NCI-H2227 (cell line): ENCODE measurements around the gene MKKS.

Experiments used
- DNase-seq: peaks from one replicate; lab custom pipeline; 2025; ENCODE audit not compliant: unreplicated experiment; lab: John Stamatoyannopoulos, UW

Gene MKKS

DNA sequence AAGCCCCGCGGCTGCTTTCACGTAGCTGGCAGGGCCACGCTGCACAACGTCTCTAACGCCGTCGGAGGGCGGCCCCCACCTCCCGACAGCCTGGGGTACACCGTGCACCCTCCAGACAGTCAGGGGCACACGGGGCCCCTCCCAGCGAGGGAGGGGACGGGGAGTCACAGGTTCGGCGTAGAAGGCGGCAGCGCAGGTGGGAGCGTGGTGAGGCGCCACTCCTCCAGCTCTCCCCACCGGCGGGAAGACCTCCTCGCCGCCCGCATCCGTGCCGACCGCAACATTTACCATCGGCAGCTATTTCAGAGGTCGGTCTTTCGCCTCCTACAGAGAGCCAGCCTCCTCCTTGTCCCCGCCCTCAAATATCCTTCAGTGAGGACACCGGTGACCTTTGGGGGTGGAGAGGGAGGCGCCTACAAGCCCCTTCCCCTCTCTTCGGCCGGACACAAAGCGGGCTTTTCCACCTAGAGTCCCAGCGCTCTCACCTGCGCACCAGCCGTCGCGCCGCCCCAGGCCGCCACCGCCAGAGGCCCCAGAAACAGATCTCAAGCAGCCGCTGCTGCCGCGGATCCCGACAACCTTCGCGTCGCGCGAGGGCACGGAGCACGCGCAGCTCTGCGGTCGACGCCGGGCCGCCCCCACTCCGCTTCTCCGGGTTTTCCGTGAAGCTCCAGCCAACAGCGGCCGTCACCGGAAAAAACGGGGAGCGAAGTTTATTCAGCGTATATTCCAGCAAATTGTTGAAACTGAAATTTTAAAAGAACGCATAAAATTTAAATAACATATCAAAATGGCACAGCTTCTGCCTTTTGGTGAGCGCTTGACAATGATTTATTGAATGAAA is at the start of gene MKKS:
TSS of gene MKKS (minus strand) at position 600 of the 844 bp plus-strand sequence. CDS start 20,708 bp downstream, outside the sequence.
- DNase-seq, result peak; percentile 94

- no peak for DNase-seq
Observed at GRCh38 chr20:10483691-10484090, 49.7 kb upstream of the MKKS start.

GRCh38 chr20:10481676-10482075 is 47.7 kb upstream of the MKKS start:
- no peak for DNase-seq

DNA sequence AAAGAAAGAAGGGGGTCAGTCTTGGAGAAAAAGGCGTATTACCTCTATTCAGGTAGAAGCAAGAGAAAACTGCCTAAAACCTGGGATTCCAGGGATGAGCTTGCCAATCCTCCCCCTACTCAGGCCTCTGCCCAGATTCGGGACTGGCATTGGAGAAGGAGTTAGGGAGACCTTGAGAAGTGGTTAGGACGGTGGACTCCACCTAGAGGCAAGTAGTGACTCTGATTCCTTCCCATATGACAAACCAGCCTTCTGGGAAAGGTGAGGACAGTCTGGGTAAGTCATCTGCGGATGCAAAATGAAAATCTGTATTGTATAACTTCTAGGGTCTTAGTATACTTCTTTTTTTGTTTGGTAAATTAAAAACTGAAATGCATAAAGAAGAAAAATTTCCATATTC is 44.9 kb upstream of the MKKS start:
- no peak for DNase-seq

GRCh38 chr20:10478205-10478604 is 44.2 kb upstream of the MKKS start:
- DNase-seq, result no peak

- DNase-seq, result no peak
Observed at GRCh38 chr20:10476319-10476724, 42.3 kb upstream of the MKKS start.

DNA sequence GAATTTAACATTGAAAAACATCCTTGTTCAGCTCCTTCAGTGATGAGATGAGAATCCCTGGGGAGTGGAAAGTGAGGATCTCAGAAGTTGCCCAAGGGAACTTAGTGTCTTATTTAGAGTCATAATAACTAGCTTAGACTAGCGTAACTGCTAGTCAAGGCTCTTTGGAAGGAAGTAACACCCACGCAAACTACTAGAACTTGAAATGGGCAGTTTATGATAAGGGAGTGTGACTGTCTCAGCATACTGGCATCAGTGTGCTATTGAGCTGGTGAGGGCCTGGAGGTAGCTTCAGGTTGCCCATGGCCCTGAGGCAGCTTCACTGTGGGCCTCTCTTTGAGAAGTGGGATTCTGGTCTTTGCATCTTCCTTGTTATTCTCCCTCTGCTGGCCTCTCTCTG is 41.2 kb upstream of the MKKS start:
- no peak for DNase-seq

- no peak for DNase-seq
Observed at GRCh38 chr20:10474606-10475184, 40.7 kb upstream of the MKKS start.

DNA sequence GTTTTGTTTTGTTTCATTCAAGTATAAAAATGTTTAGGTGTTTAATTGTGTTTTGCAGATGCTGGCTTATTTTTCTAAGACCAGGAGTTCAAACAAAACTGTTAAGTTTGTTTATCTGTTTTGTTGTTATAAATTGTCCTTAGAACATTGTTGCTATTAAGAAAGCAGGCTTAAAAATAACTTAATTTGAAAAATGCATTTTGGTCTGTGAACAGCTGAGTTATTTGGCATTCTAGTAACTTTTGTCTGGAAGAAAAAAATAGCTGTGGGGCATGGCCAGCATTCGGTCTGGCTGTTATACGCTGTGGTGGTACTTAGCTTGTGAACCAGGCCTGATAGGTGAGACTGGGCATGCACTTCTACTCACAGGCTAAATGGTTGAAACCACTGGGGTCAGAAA is 38.8 kb upstream of the MKKS start:
- DNase-seq, result no peak

DNA sequence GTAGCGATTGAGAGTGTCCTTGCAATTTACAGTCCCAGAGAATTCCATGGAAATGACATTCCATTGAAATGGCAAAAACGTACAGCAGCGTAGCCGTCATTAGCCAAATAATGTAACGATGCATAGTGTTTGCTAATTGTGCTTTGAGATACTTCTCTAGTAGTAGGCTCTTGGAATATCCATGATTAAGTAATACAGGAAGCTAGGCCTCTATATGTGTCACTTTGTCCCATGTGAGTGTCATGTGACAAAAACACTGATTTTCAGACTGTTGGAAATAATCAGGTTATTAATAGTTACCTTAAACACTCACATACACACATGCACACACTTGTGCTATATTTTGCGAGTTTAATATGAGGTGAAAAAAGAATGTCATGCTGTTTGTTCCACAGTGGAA is 36.3 kb upstream of the MKKS start:
- DNase-seq, result no peak

DNA sequence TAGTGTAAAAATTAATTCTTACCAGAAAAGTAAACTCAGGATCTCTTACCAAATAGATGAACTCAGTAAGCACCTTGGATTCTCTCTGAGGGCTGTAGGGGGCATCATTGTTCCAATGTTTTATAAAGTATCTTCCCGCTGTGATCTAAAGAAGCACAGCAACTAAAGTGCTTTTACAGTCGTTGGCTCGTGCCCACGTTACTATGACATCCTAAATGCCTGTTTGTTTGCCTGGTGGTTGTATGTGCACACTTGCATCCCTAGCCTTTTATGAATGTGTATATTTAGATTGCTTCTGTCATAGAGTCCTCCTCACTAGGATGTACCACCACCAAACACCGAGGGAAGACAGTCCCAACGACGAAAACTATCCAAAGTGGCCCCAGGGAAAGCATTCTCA is 35.6 kb upstream of the MKKS start:
- peak; percentile 85 for DNase-seq

- DNase-seq, result no peak
Observed at GRCh38 chr20:10469056-10469455, 35.0 kb upstream of the MKKS start.

GRCh38 chr20:10468340-10468845 is 34.4 kb upstream of the MKKS start:
- DNase-seq, result no peak

DNA sequence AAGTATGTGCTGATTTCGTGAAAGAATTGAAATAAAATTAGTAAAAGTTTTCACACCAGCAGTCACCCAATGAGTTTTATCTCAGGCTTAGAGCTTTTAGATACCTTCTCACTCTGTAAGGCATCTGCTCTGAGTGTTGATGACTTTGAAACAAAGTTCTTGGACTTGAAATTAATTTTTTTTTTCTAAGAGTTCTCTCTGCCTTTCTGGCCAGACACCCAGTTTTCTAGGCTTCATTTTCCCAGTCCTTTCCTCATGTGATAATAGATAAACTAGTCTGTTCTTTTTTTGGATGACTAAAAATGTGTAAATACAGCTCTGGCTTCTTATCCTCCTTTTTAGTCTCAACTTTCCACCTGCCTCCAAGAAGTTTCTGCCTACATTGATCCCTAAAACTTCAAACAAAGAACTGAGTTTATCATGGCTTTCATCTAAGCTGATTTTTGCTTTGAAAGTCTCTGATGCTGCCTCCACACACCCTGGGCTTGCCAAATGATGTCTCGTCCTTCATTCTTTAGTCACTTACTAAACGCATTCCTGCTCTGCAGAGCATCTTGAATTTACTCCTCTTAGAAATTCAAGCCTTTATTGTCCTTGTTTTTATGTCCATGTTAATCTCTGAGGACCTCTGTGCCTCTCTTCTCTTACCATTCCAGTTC is 33.8 kb upstream of the MKKS start:
- no peak for DNase-seq

DNA sequence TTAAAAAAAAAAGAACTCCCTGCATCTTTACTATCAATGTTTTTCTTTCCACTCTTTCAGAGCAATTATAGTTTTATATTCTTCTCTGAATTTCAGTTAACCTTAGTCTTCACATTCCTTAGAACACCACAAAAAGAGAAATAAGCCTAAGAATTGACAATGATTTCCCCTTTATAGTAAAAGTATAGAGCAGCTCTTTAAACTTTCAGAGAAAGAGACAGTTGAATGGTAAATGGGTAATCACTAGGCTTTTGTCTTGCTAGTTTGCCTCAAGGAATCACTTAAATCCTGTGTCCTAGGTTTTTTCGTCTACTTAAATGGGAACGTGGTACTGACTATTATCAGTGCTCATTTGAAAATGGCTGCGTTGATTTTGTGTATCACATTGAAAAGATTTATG is 32.8 kb upstream of the MKKS start:
- no peak for DNase-seq

DNA sequence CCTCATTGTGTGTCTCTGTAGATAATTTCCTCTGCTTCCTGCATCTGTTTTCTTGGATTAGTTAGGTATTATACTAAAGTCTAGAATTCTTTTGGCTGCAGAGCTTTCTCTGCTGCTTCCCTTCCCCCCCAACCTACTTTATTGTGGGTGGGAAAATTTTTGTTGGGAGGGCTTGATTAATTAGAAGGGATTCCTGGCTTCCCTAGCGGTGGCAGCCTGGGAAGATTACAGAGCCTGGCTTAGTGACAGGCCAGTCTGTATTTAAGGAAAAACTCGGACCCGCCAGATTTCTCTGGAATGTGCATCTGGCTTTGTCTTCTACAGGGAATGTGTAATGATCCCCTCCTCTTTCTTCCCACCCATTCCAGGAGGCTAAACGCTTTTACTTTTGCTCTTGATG is 32.3 kb upstream of the MKKS start:
- DNase-seq, result no peak

DNA sequence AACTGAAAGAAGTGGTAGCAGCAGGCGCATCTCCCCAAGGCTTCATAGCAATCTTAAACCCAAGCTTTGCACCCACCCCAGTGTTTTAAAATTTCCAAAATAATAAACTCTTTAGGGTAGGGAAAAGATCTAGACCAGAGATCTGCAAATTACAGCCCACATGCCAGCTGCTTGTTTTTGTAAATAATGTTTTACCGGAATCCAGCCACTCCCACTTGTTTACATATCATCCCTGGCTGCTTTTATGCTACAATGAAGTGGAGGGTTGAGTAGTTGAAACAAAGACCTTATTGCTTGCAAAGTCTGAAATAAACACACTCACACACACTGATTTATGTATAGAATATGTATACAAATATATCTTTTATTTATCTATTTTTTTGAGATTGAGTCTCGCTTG is 31.1 kb upstream of the MKKS start:
- DNase-seq, result no peak

GRCh38 chr20:10463622-10464021 is 29.6 kb upstream of the MKKS start:
- no peak for DNase-seq

DNA sequence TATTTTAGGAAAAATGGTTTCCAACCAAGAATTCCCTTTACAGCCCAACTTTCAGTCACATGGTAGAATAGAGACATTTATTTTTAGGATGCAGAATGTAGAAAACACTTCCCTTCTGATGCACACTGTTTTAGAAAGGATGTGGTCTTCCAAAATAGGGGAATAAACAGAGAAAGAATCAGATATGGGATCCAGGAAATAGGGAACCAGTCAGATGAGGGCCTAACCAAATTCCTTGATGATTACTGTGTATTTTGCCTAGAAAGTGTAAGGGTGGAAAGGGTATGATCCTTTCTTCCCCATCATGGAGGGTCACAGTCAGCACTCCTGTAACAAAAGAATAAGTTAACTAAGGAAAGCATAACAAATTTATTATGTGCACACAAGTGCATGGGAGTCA is 28.5 kb upstream of the MKKS start:
- DNase-seq, result no peak

DNA sequence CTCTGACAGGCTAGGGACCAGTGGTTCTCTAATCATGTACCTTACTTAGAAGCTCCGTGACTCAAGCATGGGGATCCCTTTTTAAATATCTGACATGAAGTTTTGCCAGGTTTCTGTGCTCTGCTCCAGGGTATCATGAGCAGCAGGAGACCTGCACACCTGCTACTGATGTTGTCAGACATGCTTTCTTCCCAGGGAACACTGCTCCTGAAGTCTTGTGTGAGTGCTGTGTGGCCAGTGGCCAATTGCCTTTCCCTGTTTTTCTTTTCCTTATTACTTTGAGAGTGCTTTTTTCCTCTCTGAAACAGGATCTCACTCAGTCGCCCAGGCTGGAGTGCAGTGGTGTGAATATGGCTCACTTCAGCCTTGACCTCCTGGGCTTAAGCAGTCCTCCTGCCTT is 27.5 kb upstream of the MKKS start:
- DNase-seq, result no peak

DNA sequence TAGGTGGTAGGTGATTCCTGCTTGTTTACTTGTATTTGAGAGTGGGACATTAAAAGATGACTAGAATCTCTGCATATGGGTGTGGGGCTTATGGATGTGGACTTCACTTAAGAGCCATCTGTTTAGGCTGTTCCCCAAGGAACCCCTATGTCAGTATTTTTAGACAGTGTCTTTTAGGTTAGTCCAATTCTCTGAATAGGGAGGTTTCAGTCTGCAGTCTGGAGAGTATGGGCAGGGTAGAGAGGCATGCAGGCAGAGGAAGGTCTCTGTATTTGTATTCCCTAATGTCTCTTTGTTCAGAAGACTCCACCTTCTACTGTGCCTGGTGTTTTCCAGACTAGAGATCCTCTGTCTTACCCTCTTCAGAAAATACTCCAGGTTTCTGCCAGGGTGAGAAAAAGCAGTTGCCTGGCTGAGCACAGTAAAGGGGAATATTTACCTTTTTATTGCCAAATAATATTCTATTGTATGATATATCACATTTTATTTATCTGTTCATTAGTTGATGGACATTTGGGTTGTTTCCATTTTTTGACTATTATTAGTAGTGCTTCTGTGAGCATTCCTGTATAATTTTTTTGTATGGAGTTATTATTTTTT is 20.2 kb upstream of the MKKS start:
- DNase-seq, result no peak

GRCh38 chr20:10453241-10453640 is 19.2 kb upstream of the MKKS start:
- no peak for DNase-seq
